GM18873 (cell line): ENCODE results near the gene KRT9.
"Not testable (repeated sequence)": the region's sequence is repeated elsewhere in the genome, so short reads cannot be mapped to it uniquely, and the experiment has no call there.

Experiments
- ATAC-seq: cut with Tn5 transposase; IDR thresholded peaks from one replicate; pipeline ENCODE4 v1.9.1; 2021; ENCODE audit warnings: mild to moderate bottlenecking, moderate library complexity, moderate number of reproducible peaks; ENCODE audit not compliant: unreplicated experiment, low FRiP score

KRT9 gene

DNA sequence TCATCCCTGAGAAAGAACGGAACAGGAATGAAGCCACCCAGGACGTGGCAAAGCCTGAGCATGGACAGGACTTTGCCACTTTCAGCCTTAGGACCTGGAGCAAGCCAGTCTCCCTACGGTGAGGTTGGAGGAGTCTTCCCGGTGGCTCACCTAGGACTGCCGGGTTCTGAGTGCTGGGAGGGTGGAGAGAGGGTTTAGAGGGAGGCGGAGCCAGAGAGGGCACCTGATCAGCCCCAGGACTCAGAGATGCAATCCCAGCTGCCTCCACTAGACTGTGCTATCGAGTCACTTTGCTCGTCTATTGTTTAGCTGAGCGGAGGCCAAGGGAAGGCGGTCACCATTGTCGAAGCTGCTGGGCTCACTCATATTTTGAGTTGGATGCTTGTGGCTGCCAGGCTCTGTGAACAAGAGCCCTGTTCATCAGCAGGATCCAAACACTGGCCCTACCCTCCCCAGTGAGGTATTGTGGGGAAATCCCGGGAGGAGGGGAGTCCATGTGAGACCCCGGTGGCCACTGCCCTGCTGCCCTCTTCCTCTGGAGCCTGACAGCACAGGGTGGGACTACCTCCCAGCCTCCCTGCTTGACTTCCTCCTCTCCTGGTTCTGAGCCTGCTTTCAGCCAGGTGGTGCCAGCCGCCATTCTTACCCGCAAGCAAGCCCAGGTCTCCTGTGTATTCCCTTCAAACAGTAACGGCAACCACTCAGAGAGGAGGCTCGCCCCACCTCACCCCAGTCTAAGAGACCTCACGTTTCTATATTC lies 7.8 kb upstream of the KRT9 start:
- ATAC-seq, result no peak

DNA sequence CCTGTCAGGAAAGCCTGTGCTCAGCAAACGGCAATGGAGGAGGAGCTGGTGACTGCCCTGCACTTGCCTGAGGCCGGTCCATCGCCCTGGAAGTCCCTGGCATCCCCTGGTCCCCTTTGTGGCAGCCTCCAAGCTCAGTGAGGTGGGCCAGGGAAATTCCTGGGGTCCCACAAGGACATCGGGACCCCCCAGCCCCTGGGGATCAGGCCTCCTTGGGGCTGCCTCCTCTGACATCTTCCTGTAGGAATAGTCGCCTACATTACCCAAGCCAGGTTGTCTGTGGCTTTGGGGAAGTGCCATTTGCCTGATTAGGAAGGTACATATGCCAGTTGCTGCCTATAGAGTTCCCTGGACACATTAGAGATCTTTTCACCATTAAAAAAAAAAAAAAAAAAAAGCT lies 7.1 kb upstream of the KRT9 start:
- no peak for ATAC-seq

DNA sequence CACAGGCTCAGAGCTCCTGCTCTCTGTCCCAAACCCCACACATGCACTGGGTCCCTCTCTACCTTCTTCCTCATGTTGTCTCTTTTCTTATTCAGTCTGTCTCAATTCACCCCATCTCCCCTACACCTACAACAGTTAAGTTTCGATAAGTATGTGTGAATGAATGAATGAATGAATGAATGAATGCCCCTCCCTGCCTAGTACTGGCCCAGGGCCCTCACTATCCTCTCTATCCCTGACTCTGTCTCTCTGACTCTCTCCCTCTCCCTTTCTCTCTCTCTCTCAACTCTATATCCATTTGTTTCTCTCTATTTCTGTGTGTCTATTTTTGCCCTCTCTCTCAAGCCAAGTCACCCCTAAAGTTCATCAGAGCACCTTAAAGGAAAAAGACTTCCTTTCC lies 6.7 kb upstream of the KRT9 start:
- ATAC-seq, result no peak

DNA sequence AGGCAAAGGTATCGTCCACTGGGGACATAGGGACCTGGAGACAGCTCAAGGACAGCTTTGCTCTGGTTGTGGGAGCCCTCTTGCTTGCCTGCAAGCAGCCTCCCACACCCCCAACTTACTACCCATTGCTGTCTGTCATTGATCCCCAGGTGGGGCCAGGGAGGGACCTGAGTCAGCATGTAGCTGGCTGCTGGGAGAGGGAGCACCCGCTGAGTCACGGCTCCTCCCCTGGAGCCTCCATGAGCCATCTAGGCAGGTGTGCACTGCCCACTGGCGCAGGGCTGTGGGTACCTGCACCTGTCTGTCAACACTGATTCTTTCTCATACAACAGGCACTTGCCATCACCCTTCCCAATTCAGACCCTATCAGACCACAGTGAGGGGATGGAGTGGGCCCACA lies 4.9 kb upstream of the KRT9 start:
- not testable (repeated sequence) for ATAC-seq

DNA sequence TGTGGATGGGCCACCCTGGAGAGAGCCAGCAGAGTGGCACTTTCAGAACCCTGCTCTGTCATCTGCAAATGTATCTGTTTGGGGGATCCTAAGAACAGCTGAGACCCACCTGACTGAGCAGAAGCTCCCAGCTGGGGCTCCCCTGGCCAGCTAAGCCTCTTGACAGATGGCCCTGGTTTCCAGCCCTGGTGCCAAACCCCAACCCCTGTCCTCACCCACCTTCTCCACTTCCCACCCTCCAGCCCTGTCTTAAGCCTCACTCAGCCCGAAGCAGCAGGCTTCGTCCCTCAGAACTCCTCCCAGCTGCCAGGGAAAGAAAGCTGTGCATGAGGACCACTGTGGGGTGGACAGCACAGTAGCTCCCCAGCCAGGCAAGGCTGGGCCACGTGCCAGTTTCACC lies 3.5 kb upstream of the KRT9 start:
- ATAC-seq, result no peak

DNA sequence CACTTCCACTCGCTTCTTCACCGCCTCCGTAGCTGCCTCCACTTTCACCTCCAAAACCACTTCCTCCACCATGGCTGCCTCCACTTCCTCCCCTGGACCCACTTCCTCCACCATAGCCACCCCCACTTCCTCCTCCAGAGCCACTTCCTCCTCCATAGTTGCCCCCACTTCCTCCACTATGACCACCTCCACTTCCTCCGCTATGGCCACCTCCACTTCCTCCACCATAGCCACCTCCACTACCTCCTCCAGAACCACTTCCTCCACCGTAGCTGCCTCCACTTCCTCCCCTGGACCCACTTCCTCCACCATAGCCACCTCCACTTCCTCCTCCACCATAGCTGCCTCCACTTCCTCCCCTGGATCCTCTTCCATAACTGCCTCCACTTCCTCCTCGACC lies 4.5 kb downstream of the KRT9 start:
- ATAC-seq, result no peak

DNA sequence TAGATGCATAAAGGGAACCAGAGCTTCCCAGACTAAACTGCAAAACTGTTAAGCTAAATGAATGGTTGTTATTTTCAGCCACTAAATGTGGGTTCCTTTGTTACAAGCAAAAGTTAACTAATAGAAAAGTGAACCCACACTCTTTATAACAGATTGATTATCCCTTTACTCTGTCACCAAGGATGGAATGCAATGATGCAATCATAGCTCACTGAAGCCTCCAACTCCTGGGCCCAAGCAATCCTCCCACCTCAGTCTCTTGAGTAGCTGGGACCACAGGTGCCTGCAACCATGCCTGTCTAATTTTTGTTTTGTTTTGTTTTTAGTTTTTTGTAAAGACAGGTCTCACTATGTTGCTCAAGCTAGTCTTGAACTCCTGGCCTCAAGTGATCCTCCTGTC lies 6.5 kb downstream of the KRT9 start:
- ATAC-seq, result no peak

DNA sequence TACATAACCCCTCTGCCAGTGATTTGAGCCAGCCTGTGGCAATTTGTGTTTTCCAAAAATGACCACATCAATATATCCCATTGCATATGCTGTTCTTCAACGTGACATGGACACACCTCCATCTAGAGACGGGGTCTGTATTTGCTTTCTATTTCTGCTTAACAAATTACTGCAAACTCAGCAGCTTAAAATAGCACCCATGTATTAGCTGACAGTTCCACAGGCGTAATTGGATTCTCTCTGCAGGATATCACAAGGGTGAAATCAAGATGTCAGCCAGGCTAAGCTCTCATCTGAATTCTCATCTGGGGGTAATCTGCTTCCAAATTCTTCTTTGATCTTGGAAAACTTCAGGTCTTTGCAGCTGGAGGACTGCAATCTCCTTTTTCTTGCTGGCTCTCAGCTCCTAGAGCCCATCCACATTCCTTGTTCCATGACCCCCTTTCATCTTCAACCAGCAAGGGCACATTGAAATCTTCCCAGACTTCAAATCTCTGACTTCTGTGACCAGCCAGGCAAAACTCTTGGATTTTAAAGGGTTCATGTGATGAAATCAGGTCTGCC lies 8.2 kb downstream of the KRT9 start:
- ATAC-seq, result no peak

DNA sequence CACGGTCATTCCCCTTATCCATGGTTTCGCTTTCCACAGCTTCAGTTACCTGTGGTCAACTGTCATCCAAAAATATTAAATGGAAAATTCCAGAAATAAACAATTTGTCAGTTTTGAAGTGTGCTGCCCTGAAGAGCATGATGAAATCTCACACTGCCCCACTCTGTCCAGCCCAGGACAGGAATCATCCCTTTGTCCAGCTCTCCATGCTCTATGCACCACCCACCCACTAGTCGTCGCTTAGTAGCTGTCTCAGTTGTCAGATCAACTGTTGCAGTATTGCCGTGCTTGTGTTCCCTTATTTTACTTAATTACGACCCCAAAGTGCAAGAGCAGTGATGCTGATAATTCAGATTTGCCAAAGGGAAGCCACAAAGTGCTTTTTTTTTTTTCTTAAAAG lies 10.3 kb downstream of the KRT9 start:
- ATAC-seq, result no peak

DNA sequence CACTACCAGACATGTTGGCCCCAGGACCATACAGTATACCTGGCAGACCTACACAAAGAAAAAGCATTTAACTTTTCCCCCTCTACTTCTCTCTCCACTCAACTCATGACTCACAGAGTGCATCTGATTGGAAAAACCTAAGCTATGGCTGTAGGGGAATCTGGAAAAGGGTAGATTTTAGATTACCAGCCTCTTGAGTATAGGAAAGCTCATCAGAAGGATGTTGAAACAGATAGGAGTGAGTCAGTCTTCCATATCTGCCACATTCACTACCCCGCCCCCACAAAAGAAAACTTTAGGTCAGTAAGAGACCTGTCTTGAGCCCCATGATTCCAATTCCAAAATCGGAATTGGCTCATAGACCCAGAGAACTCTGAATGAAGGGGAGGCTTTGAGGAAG lies 12.3 kb downstream of the KRT9 start:
- ATAC-seq, result no peak

DNA sequence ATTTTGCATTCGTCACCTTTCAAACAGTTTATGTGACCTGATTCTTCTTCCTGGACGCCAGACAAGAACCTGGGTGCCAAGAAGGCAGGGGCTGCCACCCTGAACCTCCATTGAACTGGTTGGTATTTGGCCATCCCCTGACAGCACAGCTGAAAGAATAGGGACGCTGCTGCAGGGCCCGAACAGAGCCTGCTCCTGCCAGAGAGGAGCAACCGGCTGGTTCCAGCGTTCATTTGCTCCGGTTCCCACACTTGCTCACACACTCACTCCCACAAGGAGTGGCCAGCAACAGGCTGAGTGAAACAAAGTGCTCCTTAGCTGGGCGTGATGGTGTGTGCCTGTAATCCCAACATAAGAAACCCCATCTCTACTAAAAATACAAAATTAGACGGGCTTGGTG lies 14.9 kb downstream of the KRT9 start:
- ATAC-seq, result no peak

DNA sequence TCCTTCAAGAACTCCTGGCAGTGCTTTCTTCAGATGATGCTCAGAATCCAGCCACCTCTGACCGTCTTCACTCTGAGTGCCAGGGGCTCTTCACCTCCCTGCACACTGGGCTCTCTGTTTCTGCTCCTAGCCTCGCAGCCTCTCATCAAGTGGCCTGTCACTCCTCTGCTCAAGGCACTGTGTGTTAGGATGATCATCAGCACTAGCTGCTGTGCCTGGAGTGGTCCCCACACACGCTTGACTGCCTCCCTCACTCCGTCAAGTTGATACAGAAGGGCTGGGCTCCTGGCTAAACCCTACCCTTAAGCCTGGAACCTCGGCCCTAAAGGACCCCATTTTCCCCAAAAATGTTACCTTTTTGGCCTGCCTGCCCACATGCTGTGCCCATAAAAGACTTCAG lies 15.6 kb downstream of the KRT9 start:
- ATAC-seq, result no peak

DNA sequence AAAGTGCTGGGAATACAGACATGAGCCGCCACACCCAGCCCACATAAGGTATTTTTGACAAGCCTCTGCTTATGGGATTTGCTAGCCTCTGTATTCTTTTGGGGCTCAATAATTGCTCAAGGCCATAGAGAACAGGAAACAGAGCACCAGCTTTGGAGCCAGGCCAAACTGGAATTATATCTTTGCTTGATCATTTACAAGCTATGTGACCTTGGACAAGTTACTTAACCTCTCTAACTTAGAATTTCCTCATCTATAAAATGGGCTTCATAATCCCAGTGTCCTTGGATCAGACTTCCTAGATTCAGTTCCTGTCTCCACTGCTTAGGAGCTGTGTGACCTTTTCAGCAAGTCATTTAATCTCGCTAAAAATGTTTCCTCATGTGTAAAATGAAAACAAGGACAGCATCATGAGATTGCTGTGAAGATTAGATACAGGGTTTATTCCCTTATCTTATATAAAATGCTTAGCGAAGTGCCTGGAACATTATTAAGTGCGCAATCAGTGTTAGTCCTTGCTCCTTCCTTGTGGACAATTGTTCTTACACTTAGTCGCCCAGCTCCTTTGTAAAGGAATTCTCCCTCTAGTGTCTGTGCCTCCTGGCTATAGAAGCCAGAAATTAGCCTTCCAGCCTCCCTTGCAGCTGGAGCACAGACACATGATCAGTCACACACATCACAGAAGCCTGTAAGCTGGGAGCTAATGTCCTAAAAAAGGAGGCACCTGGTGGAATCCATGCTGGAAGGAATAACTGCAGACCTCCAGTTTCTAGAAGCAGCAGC lies 16.6 kb downstream of the KRT9 start:
- no peak for ATAC-seq

DNA sequence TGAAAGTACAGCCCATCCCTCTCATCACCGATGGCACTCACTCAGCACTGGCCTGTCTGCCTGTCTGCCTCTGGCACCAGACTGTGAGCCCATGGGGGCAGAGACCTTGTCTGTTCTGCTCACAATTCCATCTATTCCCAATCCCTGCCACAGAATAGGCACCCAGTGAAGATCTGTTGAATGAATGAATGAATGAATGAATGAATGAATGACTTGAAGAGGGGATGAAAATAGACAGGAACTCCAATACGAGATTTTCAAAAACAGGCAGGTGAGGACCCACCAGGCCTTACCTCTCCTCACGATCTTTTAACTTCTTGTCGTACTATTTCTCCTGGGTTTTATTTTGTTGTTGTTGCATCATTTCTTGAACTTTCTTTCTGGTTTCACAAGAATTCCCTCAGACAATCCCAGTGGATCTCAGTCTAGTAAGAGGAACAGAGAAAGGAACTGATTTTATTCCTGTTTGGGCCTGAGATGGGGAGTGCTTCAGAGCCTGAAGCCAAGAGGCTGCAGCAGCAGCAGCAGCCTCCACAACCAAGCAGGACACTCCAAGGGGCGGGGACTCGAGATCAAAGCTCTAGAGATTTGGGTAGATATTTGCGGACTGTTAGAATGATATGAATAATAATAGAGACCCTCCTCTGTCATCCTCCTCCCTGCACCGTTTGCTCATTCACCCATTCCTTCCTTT lies 17.7 kb downstream of the KRT9 start:
- ATAC-seq, result no peak

DNA sequence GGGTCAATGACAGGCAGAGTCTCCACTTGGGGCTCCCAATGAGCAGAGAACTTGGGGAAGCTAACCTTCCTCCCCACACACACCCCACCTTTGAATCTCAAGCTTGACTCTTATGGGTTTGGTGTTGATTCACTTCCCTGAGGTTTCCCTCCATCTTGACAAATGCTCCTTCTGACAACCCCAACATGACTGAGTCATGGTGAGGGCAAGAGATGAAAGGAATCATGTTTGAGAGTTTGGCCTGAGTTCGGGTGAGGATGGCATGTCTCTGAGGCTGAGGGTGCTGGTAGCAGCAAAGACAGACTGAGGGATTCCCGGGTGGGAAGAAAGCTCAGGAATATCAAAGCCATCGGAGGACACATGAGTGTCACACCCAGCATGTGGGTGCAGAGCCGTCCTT lies 18.7 kb downstream of the KRT9 start:
- ATAC-seq, result no peak

DNA sequence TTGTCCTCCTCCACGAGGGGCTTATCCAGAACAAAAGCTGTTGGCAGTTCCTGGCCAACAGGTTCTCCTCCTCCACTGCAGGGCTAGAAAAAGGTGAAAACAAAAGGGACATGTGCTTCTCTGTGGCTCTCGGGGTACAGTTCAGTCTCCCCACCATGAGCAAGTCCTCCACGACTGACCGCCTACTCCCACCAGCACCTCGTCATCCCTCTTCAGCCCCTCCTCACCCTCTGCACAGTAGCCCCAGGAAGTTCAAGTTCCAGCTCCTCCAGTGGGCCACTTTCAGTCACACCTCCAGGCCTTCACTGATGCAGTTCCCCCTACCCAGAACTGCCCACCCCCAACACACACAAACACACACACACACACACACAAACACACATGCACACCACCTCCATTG lies 19.4 kb downstream of the KRT9 start:
- ATAC-seq, result no peak

DNA sequence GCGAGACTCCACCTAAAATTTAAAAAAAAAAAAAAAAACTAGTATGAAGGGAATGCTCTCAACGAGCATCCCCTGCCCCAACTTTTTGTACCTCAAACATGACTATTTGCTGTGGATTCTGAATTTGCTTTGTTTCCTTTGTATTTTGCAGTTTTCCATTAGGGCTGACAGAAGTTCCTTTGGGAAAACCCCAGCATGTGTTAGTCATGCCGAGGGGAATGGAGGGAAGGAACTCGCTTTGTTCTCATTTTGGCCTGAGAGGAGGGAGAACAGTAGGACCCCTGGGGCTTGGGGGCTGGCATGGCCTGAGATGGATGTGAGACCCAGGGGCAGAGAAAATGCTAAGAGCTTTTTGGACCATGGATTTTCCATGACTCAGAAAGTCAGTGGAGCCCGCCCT lies 20.5 kb downstream of the KRT9 start:
- no peak for ATAC-seq

DNA sequence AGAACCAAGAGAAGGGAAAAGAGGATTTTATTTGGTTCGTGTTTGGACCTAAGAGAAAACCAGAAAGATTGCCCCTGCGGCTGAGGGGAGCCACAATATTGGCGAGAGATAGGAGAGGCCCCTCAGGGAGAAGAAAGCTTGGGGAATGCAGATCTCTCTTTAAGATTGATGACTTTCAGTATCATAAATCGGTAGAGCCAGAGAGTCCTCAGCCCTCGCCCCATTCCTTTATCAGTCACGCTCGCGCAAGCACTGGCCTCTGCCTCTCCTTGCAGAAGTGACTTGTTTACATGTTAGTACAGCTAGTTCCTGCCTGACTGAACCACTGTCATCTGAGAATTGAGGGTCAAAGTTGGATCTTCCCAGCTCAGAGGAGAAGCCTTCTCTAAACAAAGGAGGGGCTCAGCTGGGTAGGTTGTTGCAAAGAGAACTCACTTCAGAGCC lies 22.2 kb downstream of the KRT9 start:
- no peak for ATAC-seq

DNA sequence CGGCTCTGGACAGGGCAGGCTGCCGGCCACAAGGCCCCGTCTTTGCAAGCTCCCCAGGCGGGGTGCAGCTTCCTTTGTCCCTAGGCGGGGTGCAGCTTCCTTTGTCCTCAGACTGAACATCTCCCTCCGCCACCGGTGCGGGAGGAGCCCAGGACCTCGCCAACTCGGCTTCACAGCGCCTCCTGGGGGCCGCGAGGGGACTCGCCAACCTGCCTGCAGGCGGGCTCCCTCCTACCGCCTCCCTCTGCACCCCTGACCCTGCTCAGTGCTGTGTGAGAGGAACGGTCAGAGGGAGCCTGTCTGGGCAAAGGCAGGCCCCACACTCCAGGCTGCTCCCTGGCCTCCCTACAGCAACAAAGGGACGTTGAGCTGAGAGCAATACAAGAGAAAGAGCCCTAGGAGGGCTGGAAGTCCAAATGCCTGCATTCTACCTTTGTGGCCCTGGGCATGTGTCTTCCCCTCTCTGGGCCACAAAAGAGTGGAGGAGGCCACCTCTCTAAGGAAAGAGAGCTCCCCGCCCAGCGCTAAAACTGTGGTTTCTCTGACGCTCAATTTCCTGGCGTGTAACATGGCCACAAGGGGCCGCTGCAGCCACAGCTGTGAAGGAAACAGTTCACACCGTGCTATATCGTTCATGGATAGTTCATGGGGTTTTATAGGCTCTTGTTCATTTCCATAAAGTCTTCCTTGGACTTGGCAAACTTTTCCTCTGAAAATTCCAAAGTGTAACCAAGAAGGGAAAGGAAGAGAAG lies 22.8 kb downstream of the KRT9 start:
- no peak for ATAC-seq
